PC-9 (cell line): ENCODE results near the gene ITPKB. TPM values are rescaled to one million over a fixed set of nuclear protein-coding genes. Genes with fewer than 3 reads are reported as not detected.

Source experiments
- BruUV-seq: library from RNA; stranded (reverse); fragments of 400-500 nt; replicated peaks from 2 replicates; lab custom pipeline; 2021; lab: Mats Ljungman, UMichigan
- CTCF ChIA-PET: fragments of 300-600 bp; sonication (Branson Sonifier 250); formaldehyde crosslinking; loops from one replicate; lab custom pipeline; 2022; ENCODE audit warnings: antibody characterized with exemption; lab: Charles Lee
- POLR2A ChIA-PET: fragments of 300-600 bp; sonication (Branson Sonifier 250); formaldehyde crosslinking; loops from one replicate; lab custom pipeline; 2022; ENCODE audit warnings: antibody characterized with exemption; ENCODE audit not compliant: unreplicated experiment; lab: Charles Lee
- DNase-seq, 2 experiments: peaks; one replicate each; pipeline versions ENCODE4 v3.0.0 to v3.0.0-alpha.2; 2015 to 2022; ENCODE audit warnings: mixed read lengths in 1 of 2
- H2AFZ ChIP-seq: fragments of 200-600 bp; sonication (generic); 2 replicates; pipeline ENCODE4 v1.8.1; 2017; ENCODE audit warnings: antibody characterized with exemption
- H3F3A ChIP-seq: fragments of 200-600 bp; sonication (generic); 2 replicates; pipeline ENCODE4 v1.8.1; 2017; ENCODE audit warnings: antibody characterized with exemption, mild to moderate bottlenecking, low read depth; ENCODE audit not compliant: insufficient read depth
- H3K27ac ChIP-seq: fragments of 200-600 bp; sonication (generic); 2 replicates; pipeline ENCODE4 v1.6.1; 2016; ENCODE audit warnings: mixed run types
- H3K27me3 ChIP-seq: fragments of 200-600 bp; sonication (generic); 2 replicates; pipeline ENCODE4 v1.6.1; 2016; ENCODE audit warnings: low read depth, mixed run types; ENCODE audit not compliant: insufficient read depth
- H3K36me3 ChIP-seq: fragments of 200-600 bp; sonication (generic); 2 replicates; pipeline ENCODE4 v1.6.1; 2016; ENCODE audit warnings: low read depth, mixed run types
- H3K4me1 ChIP-seq: fragments of 200-600 bp; sonication (generic); replicated peaks from 2 replicates; pipeline ENCODE4 v1.6.1; 2016; ENCODE audit warnings: mixed run types; ENCODE audit not compliant: insufficient read depth
- H3K4me2 ChIP-seq: fragments of 200-600 bp; sonication (generic); 2 replicates; pipeline ENCODE4 v1.6.1; 2017; ENCODE audit warnings: mixed run types
- H3K4me3 ChIP-seq: fragments of 200-600 bp; sonication (generic); 2 replicates; pipeline ENCODE4 v1.6.1; 2016; ENCODE audit warnings: mixed run types
- H3K79me2 ChIP-seq: fragments of 200-600 bp; sonication (generic); 2 replicates; pipeline ENCODE4 v1.6.1; 2017; ENCODE audit warnings: low read depth, mixed run types
- H3K9me2 ChIP-seq: fragments of 200-600 bp; sonication (generic); 2 replicates; pipeline ENCODE4 v1.8.1; 2017; ENCODE audit warnings: mild to moderate bottlenecking; ENCODE audit not compliant: insufficient read depth
- H3K9me3 ChIP-seq: fragments of 200-600 bp; sonication (generic); 2 replicates; pipeline ENCODE4 v1.8.1; 2016; ENCODE audit warnings: low read depth; ENCODE audit not compliant: insufficient read depth
- H4K20me1 ChIP-seq: fragments of 200-600 bp; sonication (generic); 2 replicates; pipeline ENCODE4 v1.8.1; 2017; ENCODE audit not compliant: insufficient read depth
- EZH2 ChIP-seq: fragments of 200-600 bp; sonication (generic); IDR thresholded peaks from 2 replicates; pipeline ENCODE4 v1.8.0; 2017; ENCODE audit warnings: antibody characterized with exemption, low read depth
- intact Hi-C: fragments of 100-400 bp; cut with micrococcal nuclease; formaldehyde crosslinking; loops from one replicate; pipeline ENCODE4 v1.10.0; 2022; ENCODE audit not compliant: unreplicated experiment
- total RNA-seq: library from RNA; stranded (reverse); gene quantifications from 2 replicates; pipeline ENCODE4 v1.2.3, GENCODE V29; 2021
- TF ChIP-seq, protein P1 (sequence below): fragments of 200-600 bp; sonication (generic); conservative IDR thresholded peaks from 2 replicates; pipeline ENCODE4 v1.6.1; 2017; ENCODE audit warnings: mixed run types, antibody characterized with exemption, mild to moderate bottlenecking, moderate library complexity

Gene ITPKB
- total RNA-seq, 1 experiment from 2014 or later: 13.4 TPM

DNA sequence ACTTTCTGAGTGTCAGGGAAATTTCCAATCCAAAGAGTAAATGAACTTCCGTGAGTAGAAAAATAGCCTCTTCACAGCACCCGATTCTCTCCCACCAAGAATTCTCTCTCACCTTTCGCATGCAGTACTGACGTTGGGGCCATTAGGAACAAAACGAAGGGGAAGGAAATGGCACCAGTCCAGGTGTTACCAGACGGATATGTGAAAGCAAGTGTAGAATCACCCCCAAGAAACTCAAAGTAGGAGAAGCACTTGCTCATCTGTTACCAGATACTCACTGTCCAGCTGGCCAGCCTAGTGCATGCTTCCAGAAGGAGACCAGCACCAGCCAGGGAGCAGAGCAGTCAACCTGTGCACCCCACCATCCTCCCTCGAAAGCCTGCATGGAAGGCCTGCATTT lies 55.1 kb downstream of the ITPKB start:
- no peaks in the 10 kb centered on the region for H3K9me3 ChIP-seq
- no peak overlapping the region for H3K27ac ChIP-seq
- intact Hi-C loops: no loop called here
- no peaks in the 10 kb centered on the region for H3K27me3 ChIP-seq
- no peaks in the 10 kb centered on the region for H3K4me1 ChIP-seq
- DNase-seq: no peak
- no peaks in the 10 kb centered on the region for H3K36me3 ChIP-seq
- CTCF ChIA-PET: no interaction called here
- peaks cover 3% of the 10 kb centered on the region; the same call in 1 of the 2 replicates for H4K20me1 ChIP-seq
- TF ChIP-seq, protein P1, sequence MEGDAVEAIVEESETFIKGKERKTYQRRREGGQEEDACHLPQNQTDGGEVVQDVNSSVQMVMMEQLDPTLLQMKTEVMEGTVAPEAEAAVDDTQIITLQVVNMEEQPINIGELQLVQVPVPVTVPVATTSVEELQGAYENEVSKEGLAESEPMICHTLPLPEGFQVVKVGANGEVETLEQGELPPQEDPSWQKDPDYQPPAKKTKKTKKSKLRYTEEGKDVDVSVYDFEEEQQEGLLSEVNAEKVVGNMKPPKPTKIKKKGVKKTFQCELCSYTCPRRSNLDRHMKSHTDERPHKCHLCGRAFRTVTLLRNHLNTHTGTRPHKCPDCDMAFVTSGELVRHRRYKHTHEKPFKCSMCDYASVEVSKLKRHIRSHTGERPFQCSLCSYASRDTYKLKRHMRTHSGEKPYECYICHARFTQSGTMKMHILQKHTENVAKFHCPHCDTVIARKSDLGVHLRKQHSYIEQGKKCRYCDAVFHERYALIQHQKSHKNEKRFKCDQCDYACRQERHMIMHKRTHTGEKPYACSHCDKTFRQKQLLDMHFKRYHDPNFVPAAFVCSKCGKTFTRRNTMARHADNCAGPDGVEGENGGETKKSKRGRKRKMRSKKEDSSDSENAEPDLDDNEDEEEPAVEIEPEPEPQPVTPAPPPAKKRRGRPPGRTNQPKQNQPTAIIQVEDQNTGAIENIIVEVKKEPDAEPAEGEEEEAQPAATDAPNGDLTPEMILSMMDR: no peak
- TF ChIP-seq EZH2: no peak
- H3K79me2 ChIP-seq: no peaks in the 10 kb centered on the region
- no peak overlapping the region for H3K4me3 ChIP-seq
- no peaks in the 10 kb centered on the region for H3F3A ChIP-seq
- no TSS peak for BruUV-seq
- POLR2A ChIA-PET: no interaction called here
- no peak overlapping the region for H3K4me2 ChIP-seq
- H3K9me2 ChIP-seq: no peaks in the 10 kb centered on the region
- no peak overlapping the region for H2AFZ ChIP-seq

DNA sequence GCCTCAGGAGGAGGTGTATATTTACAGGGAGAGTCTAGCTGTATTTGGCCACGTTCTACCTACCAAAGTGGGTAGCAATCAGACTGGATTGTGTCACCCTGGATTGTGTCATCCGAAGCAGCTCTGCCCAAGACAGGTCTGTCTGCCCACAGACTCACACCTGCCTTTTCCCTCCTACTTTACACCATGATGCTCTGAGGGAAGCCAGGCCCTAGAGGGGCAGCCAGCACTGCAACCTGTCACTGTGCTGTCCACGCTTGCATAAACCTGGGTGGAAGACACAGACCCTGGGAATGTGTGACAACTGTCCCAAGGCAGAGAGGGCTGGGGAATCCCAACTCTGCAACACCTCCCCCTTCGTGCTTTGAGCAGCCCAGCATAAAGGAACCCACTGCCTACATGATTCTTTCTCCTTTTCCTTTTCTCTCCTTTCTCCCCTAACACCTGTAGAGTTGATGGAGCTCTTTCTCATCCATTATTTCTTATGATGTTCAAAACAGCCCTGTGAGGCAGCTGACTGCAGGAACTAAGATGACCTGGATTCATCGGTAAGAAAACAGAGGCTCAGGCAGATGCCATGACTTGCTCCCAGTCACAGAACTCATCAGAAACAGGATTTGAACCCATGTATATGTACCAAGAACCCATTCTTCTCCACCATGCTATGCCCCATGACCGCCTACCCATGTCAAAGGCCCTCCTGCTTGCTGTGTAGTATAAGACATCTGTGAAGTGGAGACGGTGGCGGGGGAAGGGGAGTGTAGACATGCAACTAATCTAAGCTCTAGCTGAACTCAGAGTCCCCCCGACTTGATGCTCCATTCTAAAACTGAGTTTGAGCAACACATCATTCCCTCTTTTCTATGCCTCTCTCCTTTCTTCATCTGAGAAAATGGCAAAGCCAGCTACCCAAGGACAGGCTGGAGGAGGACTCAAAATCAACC lies 55.9 kb downstream of the ITPKB start:
- no peaks in the 10 kb centered on the region for H3K9me2 ChIP-seq
- no peaks in the 10 kb centered on the region for H3K27me3 ChIP-seq
- H3F3A ChIP-seq: no peaks in the 10 kb centered on the region
- H4K20me1 ChIP-seq: peaks cover 3% of the 10 kb centered on the region; the same call in 1 of the 2 replicates
- no peaks in the 10 kb centered on the region for H3K36me3 ChIP-seq
- no peak overlapping the region for H3K27ac ChIP-seq
- H3K4me2 ChIP-seq: no peak overlapping the region
- H3K9me3 ChIP-seq: no peaks in the 10 kb centered on the region
- H2AFZ ChIP-seq: no peak overlapping the region
- ChIA-PET POLR2A (no interaction called here), CTCF (no interaction called here)
- no peaks in the 10 kb centered on the region for H3K4me1 ChIP-seq
- no peaks in the 10 kb centered on the region for H3K79me2 ChIP-seq
- BruUV-seq: no TSS peak
- DNase-seq: no peak
- no peak for TF ChIP-seq EZH2
- TF ChIP-seq, protein P1: no peak
- intact Hi-C loops: no loop called here
- no peak overlapping the region for H3K4me3 ChIP-seq

DNA sequence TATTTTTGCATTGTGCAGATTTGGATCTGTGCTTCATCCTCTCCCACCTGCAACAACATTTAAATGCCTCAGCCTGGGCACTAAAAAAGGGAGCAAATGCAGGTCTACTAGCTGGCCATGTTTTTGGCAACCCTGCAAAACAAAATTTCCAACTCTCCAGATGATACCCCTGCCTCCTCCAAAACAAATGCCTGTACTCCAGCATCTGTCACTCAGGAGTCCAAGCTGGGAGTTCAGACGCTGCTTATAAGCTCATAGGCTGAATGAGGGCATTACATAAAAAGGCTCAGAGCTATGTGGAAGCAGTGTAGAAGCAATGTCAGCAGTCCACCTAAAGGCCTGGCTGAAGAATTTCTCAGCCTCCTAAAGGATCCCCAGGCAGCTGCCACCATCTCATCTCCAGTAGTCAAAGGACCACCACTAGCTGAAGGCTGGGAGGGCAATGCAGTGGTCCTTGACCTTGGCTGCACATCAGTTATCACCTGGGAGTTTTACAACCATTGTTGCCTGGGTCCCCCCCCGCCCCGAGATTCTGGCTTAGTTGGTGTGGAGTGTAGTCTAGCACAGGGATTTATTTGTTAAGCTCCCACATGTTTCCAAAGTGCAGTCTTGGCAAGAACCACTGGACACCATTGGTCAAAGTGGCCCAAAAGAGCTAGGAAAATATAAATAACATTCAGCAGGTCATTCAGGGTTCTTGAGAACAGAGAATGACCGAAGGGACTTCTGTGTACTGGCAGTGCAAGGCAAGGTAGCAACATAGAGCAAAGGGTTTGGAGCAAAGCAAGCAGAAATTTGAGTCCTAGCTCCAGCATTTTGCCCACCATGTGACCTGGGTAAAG lies 57.2 kb downstream of the ITPKB start:
- peaks cover 3% of the 10 kb centered on the region; the same call in 1 of the 2 replicates for H4K20me1 ChIP-seq
- H3K27ac ChIP-seq: no peak overlapping the region
- no peak for DNase-seq
- H3K4me1 ChIP-seq: no peaks in the 10 kb centered on the region
- POLR2A ChIA-PET: no interaction called here
- H2AFZ ChIP-seq: no peak overlapping the region
- TF ChIP-seq, protein P1: no peak
- TF ChIP-seq EZH2: no peak
- no peaks in the 10 kb centered on the region for H3K27me3 ChIP-seq
- BruUV-seq: no TSS peak
- H3K4me2 ChIP-seq: no peak overlapping the region
- no peaks in the 10 kb centered on the region for H3K79me2 ChIP-seq
- H3F3A ChIP-seq: 0 out of 2 replicates have a peak, but pooled peaks cover 6% of the 10 kb centered on the region
- H3K36me3 ChIP-seq: no peaks in the 10 kb centered on the region
- H3K4me3 ChIP-seq: no peak overlapping the region
- H3K9me2 ChIP-seq: no peaks in the 10 kb centered on the region
- CTCF ChIA-PET: no interaction called here
- H3K9me3 ChIP-seq: no peaks in the 10 kb centered on the region
- intact Hi-C loops: loop anchor here (2.0 kb wide), 1 partner anchor 19 kb away; no protein-coding TSS in a partner anchor
